SK-N-SH (cell line): ENCODE measurements around the gene BCAS4. TPM values are rescaled to one million over a fixed set of nuclear protein-coding genes. Genes with fewer than 3 reads are reported as not detected.
"Not testable (repeated sequence)": the region's sequence is repeated elsewhere in the genome, so short reads cannot be mapped to it uniquely, and the experiment has no call there.

Experiments
- CTCF ChIA-PET: fragments of 300-600, 350-600 bp; formaldehyde crosslinking; extraction: SDS; loops from one replicate; lab custom pipeline; 2021; lab: Yijun Ruan, JAX
- POLR2A ChIA-PET: fragments of 350-600 bp; sonication (Branson Sonifier 250); formaldehyde crosslinking; extraction: SDS; loops from one replicate; lab custom pipeline; 2020; ENCODE audit warnings: antibody characterized with exemption, inconsistent platforms; lab: Yijun Ruan, JAX
- DNase-seq: peaks from one replicate; pipeline ENCODE4 v3.0.0; 2012
- H2AFZ ChIP-seq: fragments of 200-600 bp; sonication (generic); 2 replicates; pipeline ENCODE4 v1.8.1; 2016; ENCODE audit warnings: antibody characterized with exemption, mild to moderate bottlenecking, low read depth
- H3F3A ChIP-seq: fragments of 200-600 bp; sonication (generic); replicated peaks from 2 replicates; pipeline ENCODE3; 2016; ENCODE audit warnings: antibody characterized with exemption, mild to moderate bottlenecking; ENCODE audit not compliant: insufficient read depth
- H3K27ac ChIP-seq, 2 experiments: fragments of 200-500 bp in 1 of 2; fragments of 200-600 bp in 1 of 2; sonication (Bioruptor generic) in 1 of 2; sonication (generic), shearing (Covaris generic) in 1 of 2; 2 replicates each; pipeline versions ENCODE4 v1.5.1 to v1.6.1; 2014 to 2016; ENCODE audit warnings: low read depth in 2 of 2, inconsistent platforms in 1 of 2, low read length in 1 of 2, mild to moderate bottlenecking in 1 of 2, mixed read lengths in 1 of 2
- H3K27me3 ChIP-seq: fragments of 200-600 bp; sonication (generic), shearing (Covaris generic); 2 replicates; pipeline ENCODE4 v1.6.1; 2016; ENCODE audit warnings: mixed run types; ENCODE audit not compliant: insufficient read depth
- H3K36me3 ChIP-seq, 2 experiments: fragments of 200-500 bp in 1 of 2; fragments of 200-600 bp in 1 of 2; sonication (Bioruptor generic) in 1 of 2; sonication (generic) in 1 of 2; replicated peaks in 1 of 2; 2 replicates each; pipeline versions ENCODE3 to v1.5.1; 2014 to 2016; ENCODE audit warnings: low read length in 1 of 2, mild to moderate bottlenecking in 1 of 2; ENCODE audit not compliant: insufficient read depth in 2 of 2, control insufficient read depth in 1 of 2
- H3K4me1 ChIP-seq, 2 experiments: fragments of 200-500 bp in 1 of 2; fragments of 200-600 bp in 1 of 2; sonication (Bioruptor generic) in 1 of 2; sonication (generic), shearing (Covaris generic) in 1 of 2; 2 replicates each; pipeline versions ENCODE4 v1.5.1 to v1.6.1; 2014 to 2016; ENCODE audit warnings: low read depth in 1 of 2, low read length in 1 of 2, mixed run types in 1 of 2; ENCODE audit not compliant: insufficient read depth in 2 of 2, control insufficient read depth in 1 of 2
- H3K4me2 ChIP-seq: fragments of 200-600 bp; sonication (generic), shearing (Covaris generic); 2 replicates; pipeline ENCODE4 v1.6.1; 2017; ENCODE audit warnings: mixed run types
- H3K4me3 ChIP-seq, 2 experiments: fragments of 200-500 bp in 1 of 2; fragments of 200-600 bp in 1 of 2; sonication (Bioruptor generic) in 1 of 2; sonication (generic), shearing (Covaris generic) in 1 of 2; 2 replicates each; pipeline versions ENCODE4 v1.5.1 to v1.8.1; 2014 to 2016; ENCODE audit warnings: low read depth in 2 of 2, inconsistent platforms in 1 of 2, low read length in 1 of 2, mild to moderate bottlenecking in 1 of 2, mixed read lengths in 1 of 2, moderate library complexity in 1 of 2
- H3K79me2 ChIP-seq: fragments of 200-600 bp; sonication (generic); 2 replicates; pipeline ENCODE4 v1.8.1; 2017; ENCODE audit warnings: mild to moderate bottlenecking; ENCODE audit not compliant: insufficient read depth
- H3K9ac ChIP-seq: fragments of 200-600 bp; sonication (generic); 2 replicates; pipeline ENCODE4 v1.6.1; 2017; ENCODE audit warnings: mixed run types
- H3K9me2 ChIP-seq: fragments of 200-600 bp; sonication (generic); 2 replicates; pipeline ENCODE4 v1.6.1; 2017; ENCODE audit warnings: mixed run types
- H3K9me3 ChIP-seq: fragments of 200-600 bp; sonication (generic); 2 replicates; pipeline ENCODE4 v1.6.1; 2017; ENCODE audit warnings: mixed run types, mild to moderate bottlenecking, moderate library complexity
- H4K20me1 ChIP-seq: fragments of 200-600 bp; sonication (generic); 2 replicates; pipeline ENCODE4 v1.6.1; 2017; ENCODE audit warnings: mild to moderate bottlenecking, mixed run types; ENCODE audit not compliant: insufficient read depth
- CHD2 ChIP-seq: fragments of 150-350 bp; IDR thresholded peaks from 2 replicates; pipeline ENCODE4 v1.6.1; 2018; ENCODE audit warnings: low read length; ENCODE audit not compliant: partially characterized antibody
- EP300 ChIP-seq, 2 experiments: IDR thresholded peaks; 2 replicates each; pipeline versions ENCODE4 v1.4.0 to v1.6.1; 2012; ENCODE audit warnings: borderline replicate concordance in 1 of 2, low read depth in 1 of 2, low read length in 1 of 2
- FOSL2 ChIP-seq: IDR thresholded peaks from 2 replicates; pipeline ENCODE4 v1.4.0; 2012; ENCODE audit warnings: low read depth, mild to moderate bottlenecking, moderate library complexity, borderline replicate concordance
- FOXJ3 ChIP-seq: sonication (generic); formaldehyde crosslinking; IDR thresholded peaks from 2 replicates; pipeline ENCODE4 v1.5.1; 2020; ENCODE audit warnings: mild to moderate bottlenecking, missing genetic modification reagents
- FOXM1 ChIP-seq: IDR thresholded peaks from 2 replicates; pipeline ENCODE4 v1.4.0; 2012; ENCODE audit warnings: low read depth, mild to moderate bottlenecking
- NFIC ChIP-seq: IDR thresholded peaks from 2 replicates; pipeline ENCODE4 v1.4.0; 2012; ENCODE audit warnings: borderline replicate concordance
- RAD21 ChIP-seq: IDR thresholded peaks from 2 replicates; pipeline ENCODE4 v1.6.1; 2012; ENCODE audit warnings: mild to moderate bottlenecking, low read length
- RCOR1 ChIP-seq: fragments of 150-350 bp; IDR thresholded peaks from 2 replicates; pipeline ENCODE4 v1.6.1; 2017; ENCODE audit warnings: antibody characterized with exemption, low read length
- REST ChIP-seq: IDR thresholded peaks from 2 replicates; pipeline ENCODE4 v1.6.1; 2012; ENCODE audit warnings: mild to moderate bottlenecking, low read depth, low read length, moderate library complexity
- RFX5 ChIP-seq: IDR thresholded peaks from 2 replicates; pipeline ENCODE4 v1.6.1; 2012; ENCODE audit warnings: mild to moderate bottlenecking, improper control_type of control experiment, low read length
- RXRA ChIP-seq: IDR thresholded peaks from 2 replicates; pipeline ENCODE4 v1.4.0; 2012; ENCODE audit warnings: low read depth, mild to moderate bottlenecking, borderline replicate concordance
- SIN3A ChIP-seq: IDR thresholded peaks from 2 replicates; pipeline ENCODE4 v1.6.1; 2012; ENCODE audit warnings: low read depth, mild to moderate bottlenecking, low read length, moderate library complexity, borderline replicate concordance
- SMC3 ChIP-seq: IDR thresholded peaks from 2 replicates; pipeline ENCODE4 v1.6.1; 2012; ENCODE audit warnings: low read depth, low read length, improper control_type of control experiment
- TCF12 ChIP-seq: IDR thresholded peaks from 2 replicates; pipeline ENCODE4 v1.4.0; 2012
- TEAD4 ChIP-seq: IDR thresholded peaks from 2 replicates; pipeline ENCODE4 v1.4.0; 2012; ENCODE audit warnings: mild to moderate bottlenecking, borderline replicate concordance; ENCODE audit not compliant: insufficient read depth
- YY1 ChIP-seq: IDR thresholded peaks from 2 replicates; pipeline ENCODE4 v1.4.0; 2012; ENCODE audit warnings: low read depth, mild to moderate bottlenecking
- WGBS: methylation state at CpG from one replicate; pipeline ENCODE4 v1.1.6; 2017; ENCODE audit warnings: low lambda C conversion rate; 5-methylcytosine and 5-hydroxymethylcytosine counted together
- polyA plus RNA-seq, 3 experiments: library from polyadenylated mRNA; depleted of rRNA; stranded (reverse); fragments of >200 nt; gene quantifications; 2 replicates each; pipeline ENCODE4 v1.2.3, GENCODE V29; 2012
- TF ChIP-seq, protein P1 (sequence below): fragments of 150-350 bp; IDR thresholded peaks from 2 replicates; pipeline ENCODE4 v1.6.1; 2017; ENCODE audit warnings: antibody characterized with exemption, low read length, low read depth, borderline replicate concordance
- TF ChIP-seq, protein P2 (sequence below): IDR thresholded peaks from 2 replicates; pipeline ENCODE4 v1.4.0; 2012; ENCODE audit warnings: low read depth, borderline replicate concordance

Gene BCAS4
- polyA plus RNA-seq, 1 of the 3 experiments (the other 2 are of a cell fraction), result 43.8 TPM

GRCh38 chr20:50778994-50779393 is 15.9 kb upstream of the BCAS4 start:
- CTCF ChIA-PET, result interaction anchor here (0.6 to 2.3 kb wide), 7 partner anchors 8 to 29 kb away, joined by 3 to 14 read pairs (median 6); partner anchors contain the start of gene BCAS4

DNA sequence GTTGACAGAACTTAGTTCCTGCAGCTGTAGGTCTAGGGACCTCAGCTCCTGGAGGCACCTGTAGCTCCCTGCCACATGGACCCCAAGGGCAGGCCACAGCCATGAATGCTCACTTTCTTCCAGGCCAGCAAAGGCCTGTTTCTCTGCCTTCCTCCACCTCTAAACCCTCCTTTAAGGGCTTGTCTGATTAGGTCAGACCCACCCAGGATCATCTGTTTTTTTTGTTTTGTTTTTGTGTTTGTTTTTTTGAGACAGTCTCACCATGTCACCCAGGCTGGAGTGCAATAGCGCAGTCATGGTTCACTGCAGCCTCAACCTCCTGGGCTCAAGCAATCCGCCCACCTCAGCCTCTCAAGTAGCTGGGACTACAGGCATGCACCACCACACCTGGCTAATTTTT is 11.5 kb upstream of the BCAS4 start:
- no peak for DNase-seq
- 78% methylated on average over 2 of the region's 2 CpGs for WGBS
- Histone ChIP-seq H3K9ac (no peak overlapping the region), H3F3A (no peaks in the 10 kb centered on the region), H3K27me3 (no peaks in the 10 kb centered on the region), H3K4me1 (peaks cover 0 to 4% of the 10 kb centered on the region in 2 experiments; a peak in 1 of 4 replicates), H3K4me3 (no peak overlapping the region), H2AFZ (no peak overlapping the region), H3K9me2 (no peaks in the 10 kb centered on the region), H3K4me2 (no peak overlapping the region), H4K20me1 (no peaks in the 10 kb centered on the region), H3K27ac (no peak overlapping the region), H3K79me2 (no peaks in the 10 kb centered on the region), H3K9me3 (no peaks in the 10 kb centered on the region), H3K36me3 (no peaks in the 10 kb centered on the region)
- TF ChIP-seq YY1 (no peak), FOXJ3 (CRISPR knock-in tag) (no peak), TEAD4 (no peak), CHD2 (no peak), RFX5 (no peak), EP300 (IDR thresholded peaks at IDR 0.05; ENCODE audit: borderline replicate concordance in 1 of 2, low read depth in 1 of 2, low read length in 1 of 2) (no peak), RAD21 (no peak), SIN3A (no peak), FOXM1 (no peak), TCF12 (no peak), REST (no peak), RXRA (no peak), SMC3 (no peak), NFIC (no peak), RCOR1 (no peak), FOSL2 (no peak)
- TF ChIP-seq, protein P1, sequence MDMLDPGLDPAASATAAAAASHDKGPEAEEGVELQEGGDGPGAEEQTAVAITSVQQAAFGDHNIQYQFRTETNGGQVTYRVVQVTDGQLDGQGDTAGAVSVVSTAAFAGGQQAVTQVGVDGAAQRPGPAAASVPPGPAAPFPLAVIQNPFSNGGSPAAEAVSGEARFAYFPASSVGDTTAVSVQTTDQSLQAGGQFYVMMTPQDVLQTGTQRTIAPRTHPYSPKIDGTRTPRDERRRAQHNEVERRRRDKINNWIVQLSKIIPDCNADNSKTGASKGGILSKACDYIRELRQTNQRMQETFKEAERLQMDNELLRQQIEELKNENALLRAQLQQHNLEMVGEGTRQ, result no peak
- TF ChIP-seq, protein P2, sequence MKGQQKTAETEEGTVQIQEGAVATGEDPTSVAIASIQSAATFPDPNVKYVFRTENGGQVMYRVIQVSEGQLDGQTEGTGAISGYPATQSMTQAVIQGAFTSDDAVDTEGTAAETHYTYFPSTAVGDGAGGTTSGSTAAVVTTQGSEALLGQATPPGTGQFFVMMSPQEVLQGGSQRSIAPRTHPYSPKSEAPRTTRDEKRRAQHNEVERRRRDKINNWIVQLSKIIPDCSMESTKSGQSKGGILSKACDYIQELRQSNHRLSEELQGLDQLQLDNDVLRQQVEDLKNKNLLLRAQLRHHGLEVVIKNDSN, result no peak
- ChIA-PET POLR2A (no interaction called here), CTCF (interaction anchor here (0.7 to 3.3 kb wide), 3 partner anchors 11 to 87 kb away, joined by 3 to 19 read pairs (median 3); partner anchors contain the start of gene BCAS4)

More at GRCh38 chr20:50778994-50779393, 15.9 kb upstream of the BCAS4 start:
- H3K9me2 ChIP-seq, H3K4me2 ChIP-seq, H3K4me1 ChIP-seq, H3K36me3 ChIP-seq, H3F3A ChIP-seq, H3K79me2 ChIP-seq, DNase-seq, H3K9ac ChIP-seq, H3K27ac ChIP-seq, H4K20me1 ChIP-seq, H3K4me3 ChIP-seq, H3K9me3 ChIP-seq, H2AFZ ChIP-seq, H3K27me3 ChIP-seq: not testable (repeated sequence)
- WGBS, result 92% methylated on average over 7 of the region's 8 CpGs
- POLR2A ChIA-PET, result interaction anchor here (1.2 kb wide), 1 partner anchor 153 kb away, joined by 3 read pairs; the partner anchor contains the start of gene ADNP
